ENCODE results near the gene TSPAN15.

Gene TSPAN15

DNA sequence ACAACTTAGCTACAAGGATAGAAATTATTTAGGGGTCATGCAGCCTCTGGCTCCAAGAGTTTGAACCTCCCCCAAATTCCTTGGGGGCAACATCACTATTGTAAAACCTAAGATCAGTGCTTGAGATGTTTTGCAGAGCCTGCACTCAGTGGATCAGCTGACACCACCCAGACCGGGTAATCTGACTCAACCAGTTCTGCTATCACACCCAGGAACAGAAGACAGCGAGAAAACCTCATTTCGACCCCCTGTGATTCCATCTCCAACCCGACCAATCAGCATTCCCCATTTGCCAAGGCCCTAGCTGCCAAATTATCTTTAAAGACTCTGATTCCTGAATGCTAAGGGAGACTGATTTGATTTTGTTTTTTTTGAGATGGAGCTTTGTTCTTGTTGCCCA is 39.8 kb upstream of the TSPAN15 start:
- H3K4me3 ChIP-seq (ENCODE audit: low read depth, low read length), result no peak overlapping the region
- peak; percentile 50 for DNase-seq (ENCODE audit: low read depth)
- no peak for TF ChIP-seq CTCF (conservative IDR thresholded peaks at IDR 0.05; ENCODE audit: low read depth, low read length)

DNA sequence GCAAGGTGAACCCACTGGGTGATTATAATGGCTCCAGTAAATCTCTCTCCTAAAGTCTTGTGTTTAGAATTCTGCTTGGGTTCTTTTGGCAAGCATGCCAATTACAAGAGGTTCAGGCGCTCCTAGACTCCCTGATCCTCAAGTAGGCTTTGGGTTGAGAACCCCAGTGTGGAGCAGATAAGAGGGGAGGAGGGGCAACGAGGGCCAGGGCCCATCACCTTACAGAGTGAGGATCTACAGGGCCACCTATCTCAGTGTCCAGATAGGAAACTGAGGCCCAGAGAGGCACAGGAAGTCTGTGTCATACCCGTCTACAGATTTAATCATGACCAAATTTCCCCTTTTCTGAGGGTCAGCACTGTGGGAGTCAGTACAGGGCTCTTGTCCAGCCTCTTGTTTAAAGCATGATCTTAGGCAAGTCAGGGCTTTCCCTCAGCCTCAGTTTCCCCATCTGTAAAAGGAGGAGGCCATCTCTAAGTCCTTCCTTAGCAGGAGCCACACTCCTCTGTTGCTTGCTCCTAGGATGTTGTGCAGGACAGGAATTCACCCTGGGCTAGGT is 39.0 kb upstream of the TSPAN15 start:
- no peak overlapping the region for H3K4me3 ChIP-seq (ENCODE audit: low read depth, low read length)
- TF ChIP-seq CTCF (conservative IDR thresholded peaks at IDR 0.05; ENCODE audit: low read depth, low read length), result no peak
- no peak for DNase-seq (ENCODE audit: low read depth)

- peak; percentile 81 for TF ChIP-seq CTCF (conservative IDR thresholded peaks at IDR 0.05; ENCODE audit: low read depth, low read length)
- peak; percentile 78 for DNase-seq (ENCODE audit: low read depth)
Observed at GRCh38 chr10:69413221-69413865, 37.9 kb upstream of the TSPAN15 start.

GRCh38 chr10:69414036-69415018 is 36.9 kb upstream of the TSPAN15 start:
- TF ChIP-seq CTCF (conservative IDR thresholded peaks at IDR 0.05; ENCODE audit: low read depth, low read length), result no peak
- DNase-seq (ENCODE audit: low read depth), result no peak
- no peak overlapping the region for H3K4me3 ChIP-seq (ENCODE audit: low read depth, low read length)

More at GRCh38 chr10:69413221-69413865, 37.9 kb upstream of the TSPAN15 start:
- H3K4me3 ChIP-seq (ENCODE audit: low read depth, low read length), result no peak overlapping the region

GRCh38 chr10:69415049-69415448 is 36.2 kb upstream of the TSPAN15 start:
- H3K4me3 ChIP-seq (ENCODE audit: low read depth, low read length), result no peak overlapping the region
- DNase-seq (ENCODE audit: low read depth), result no peak

GRCh38 chr10:69415951-69416350 is 35.3 kb upstream of the TSPAN15 start:
- TF ChIP-seq CTCF (conservative IDR thresholded peaks at IDR 0.05; ENCODE audit: low read depth, low read length), result no peak
- H3K4me3 ChIP-seq (ENCODE audit: low read depth, low read length), result no peak overlapping the region
- DNase-seq (ENCODE audit: low read depth), result no peak

More at GRCh38 chr10:69415049-69415448, 36.2 kb upstream of the TSPAN15 start:
- no peak for TF ChIP-seq CTCF (conservative IDR thresholded peaks at IDR 0.05; ENCODE audit: low read depth, low read length)
